C4-2B (cell line): ENCODE data around the gene TF.
"Not testable (repeated sequence)": the region's sequence is repeated elsewhere in the genome, so short reads cannot be mapped to it uniquely, and the experiment has no call there.

Experiments
- H3K27ac ChIP-seq: fragments of 450-650 bp; 2 replicates; pipeline ENCODE4 v1.5.1; 2017
- CTCF ChIP-seq: fragments of 450-650 bp; conservative IDR thresholded peaks from 2 replicates; pipeline ENCODE4 v1.5.1; 2017; ENCODE audit warnings: mild to moderate bottlenecking
- ZFX ChIP-seq: fragments of 450-650 bp; IDR thresholded peaks from 2 replicates; pipeline ENCODE4 v1.6.1; 2017

Gene TF

DNA sequence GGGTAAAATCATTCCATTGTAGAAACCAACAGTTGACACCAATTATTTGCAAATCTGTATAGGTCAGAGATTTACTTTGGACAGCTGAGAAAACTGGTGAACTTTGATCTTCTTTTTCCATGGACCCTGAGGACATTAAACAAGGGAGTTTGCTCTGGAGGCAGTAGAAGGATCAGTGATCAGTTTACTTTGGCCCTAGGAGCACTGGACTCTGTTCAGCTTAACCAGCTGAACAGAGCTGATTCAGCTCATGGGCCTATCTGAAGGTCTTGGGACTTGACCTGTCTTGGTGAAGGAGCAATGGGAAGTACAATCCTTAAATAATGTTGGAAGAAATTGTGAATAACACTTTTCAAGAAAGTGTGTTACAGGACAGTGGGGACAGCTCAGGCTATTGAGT, 15.2 kb upstream of the TF start:
- no peak overlapping the region for H3K27ac ChIP-seq
- TF ChIP-seq CTCF (no peak), ZFX (no peak)

- H3K27ac ChIP-seq = not testable (repeated sequence)
These were observed 14.0 kb upstream of the TF start for GRCh38 chr3:133732231-133732630.

DNA sequence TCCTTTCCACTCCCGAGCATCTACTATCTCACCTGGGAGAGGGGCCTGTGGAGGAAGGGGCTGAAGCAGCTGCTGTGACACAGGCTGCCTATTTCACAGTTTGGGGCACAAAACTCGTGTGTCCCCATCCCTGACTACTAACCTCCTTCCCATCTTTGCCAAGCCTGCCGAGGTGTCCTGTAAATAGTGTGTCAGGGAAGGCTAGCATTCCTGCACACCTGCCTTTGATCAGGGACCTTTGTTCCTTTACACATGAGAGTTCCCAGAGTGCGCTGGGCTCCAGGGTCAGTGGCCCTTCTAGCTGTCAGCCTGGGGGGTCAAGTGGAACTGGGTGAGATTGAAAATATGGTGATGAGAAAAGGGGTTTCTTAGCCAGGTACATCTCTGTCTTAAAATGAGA, 13.0 kb upstream of the TF start:
- TF ChIP-seq CTCF (no peak), ZFX (no peak)
- H3K27ac ChIP-seq = no peak overlapping the region

DNA sequence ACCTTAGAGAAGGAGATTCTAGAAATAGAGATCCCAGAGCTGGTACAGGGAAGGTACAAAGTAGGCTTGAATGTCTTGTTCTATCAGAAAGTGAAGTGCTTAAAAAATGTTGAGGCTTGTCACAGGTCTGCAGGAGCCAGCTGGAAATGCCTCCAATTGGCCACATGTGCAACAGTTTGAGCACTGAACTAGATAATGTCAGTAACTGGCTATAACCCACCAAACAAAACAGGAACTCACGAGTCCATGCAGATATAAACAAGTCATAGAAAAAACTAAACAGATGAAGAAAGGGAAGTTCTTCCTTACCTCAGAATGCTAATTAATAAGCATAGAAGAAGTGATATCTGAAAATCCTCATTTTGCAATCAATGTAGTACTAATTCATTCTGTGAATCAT, 11.9 kb upstream of the TF start:
- no peak overlapping the region for H3K27ac ChIP-seq
- no peak for TF ChIP-seq ZFX
- TF ChIP-seq CTCF = no peak

- TF ChIP-seq ZFX (no peak), CTCF (no peak)
- H3K27ac ChIP-seq = peak overlapping the region; percentile 65
These were observed 3.7 kb upstream of the TF start for GRCh38 chr3:133742351-133743091.

DNA sequence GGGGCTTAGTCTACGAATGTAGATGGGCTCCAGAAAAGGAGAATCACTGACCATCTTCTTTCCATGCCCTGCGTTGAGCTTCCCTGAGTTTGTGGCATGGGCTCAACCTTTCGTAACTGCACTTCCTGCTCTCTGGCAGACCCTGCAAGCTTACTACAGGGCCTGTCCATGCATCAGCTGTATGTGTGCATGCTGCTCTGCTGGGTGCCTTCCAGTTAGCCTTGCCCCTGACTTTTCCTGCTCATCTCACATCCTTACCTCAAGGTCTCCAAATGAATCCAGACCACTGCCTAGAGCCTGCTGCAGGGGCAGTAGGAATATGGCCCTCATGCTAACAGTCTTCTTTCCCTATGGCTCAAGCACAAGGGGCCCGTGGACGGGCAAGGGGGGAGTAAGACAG, 2.0 kb upstream of the TF start:
- H3K27ac ChIP-seq = peak overlapping the region; percentile 65
- no peak for TF ChIP-seq CTCF
- TF ChIP-seq ZFX = no peak

DNA sequence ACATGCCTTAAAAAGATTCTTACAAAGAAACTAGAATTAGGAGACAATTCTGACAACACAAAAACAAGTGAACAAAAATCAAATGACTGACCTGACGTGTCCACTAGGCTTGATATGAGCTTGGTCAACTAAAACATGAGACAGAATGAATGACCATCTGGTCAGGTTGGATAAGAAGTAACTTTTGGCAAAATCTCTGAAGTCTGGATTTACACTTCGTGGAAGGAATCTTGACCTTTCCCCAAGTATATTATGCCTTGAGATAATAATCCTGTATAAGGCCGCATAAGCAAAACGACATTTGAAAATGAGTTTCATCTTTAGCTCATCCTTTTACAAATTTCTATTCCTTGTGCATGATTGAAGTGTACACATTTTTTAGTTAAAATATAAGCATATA, 1.1 kb upstream of the TF start:
- TF ChIP-seq CTCF (no peak), ZFX (no peak)
- no peak overlapping the region for H3K27ac ChIP-seq

DNA sequence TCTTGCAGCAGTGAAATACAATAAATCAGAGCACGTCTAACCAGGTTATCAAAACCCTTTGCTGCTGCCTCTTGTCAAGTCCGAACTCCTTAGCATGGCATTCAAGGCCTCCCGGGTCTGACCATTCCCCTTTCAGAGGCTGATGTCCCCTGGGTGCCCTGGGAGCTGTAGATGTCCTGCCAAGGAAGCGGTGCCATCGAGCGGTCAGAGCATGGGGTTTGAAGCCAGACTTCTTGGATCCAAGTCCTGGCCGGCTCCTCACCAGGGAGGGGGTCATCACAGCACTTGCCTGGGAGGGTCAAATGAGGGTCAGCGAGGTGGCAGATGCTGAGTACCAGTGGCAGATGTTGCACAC, 496 bp downstream of the TF start:
- no peak overlapping the region for H3K27ac ChIP-seq
- TF ChIP-seq ZFX (no peak), CTCF (no peak)
